H4 (cell line): ENCODE results near the gene OPN3. TPM values are rescaled to one million over a fixed set of nuclear protein-coding genes. Genes with fewer than 3 reads are reported as not detected.

Experiments
- DNase-seq: peaks from one replicate; pipeline ENCODE4 v3.0.0-alpha.2; 2015; ENCODE audit warnings: low spot score
- total RNA-seq: library from RNA; depleted of rRNA; stranded (reverse); fragments of >200 nt; shearing (Covaris generic); gene quantifications from 2 replicates; pipeline ENCODE4 v1.2.3, GENCODE V29; 2014; rRNA removed

OPN3 gene
- total RNA-seq, 1 experiment from 2014 or later, result 59.6 TPM

DNA sequence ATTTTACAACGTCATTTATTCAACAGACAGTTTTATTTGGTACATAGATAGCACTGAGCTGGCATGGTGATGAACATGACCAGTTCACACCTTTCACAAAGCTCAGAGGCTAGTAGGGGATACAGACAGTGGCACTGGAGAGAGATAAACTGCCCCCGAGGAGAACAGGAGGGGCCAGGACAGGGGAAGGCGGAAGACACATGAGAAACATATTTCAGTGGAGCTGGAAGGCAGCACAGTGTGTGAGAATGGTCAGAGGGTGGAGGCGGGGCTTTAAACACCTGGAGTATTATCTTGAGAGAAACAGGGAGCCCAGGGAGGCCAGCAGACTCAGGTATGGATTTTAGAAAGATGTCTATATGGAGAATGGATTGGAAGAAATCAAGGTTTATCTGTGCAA, 49.5 kb downstream of the OPN3 start:
- DNase-seq, result no peak

DNA sequence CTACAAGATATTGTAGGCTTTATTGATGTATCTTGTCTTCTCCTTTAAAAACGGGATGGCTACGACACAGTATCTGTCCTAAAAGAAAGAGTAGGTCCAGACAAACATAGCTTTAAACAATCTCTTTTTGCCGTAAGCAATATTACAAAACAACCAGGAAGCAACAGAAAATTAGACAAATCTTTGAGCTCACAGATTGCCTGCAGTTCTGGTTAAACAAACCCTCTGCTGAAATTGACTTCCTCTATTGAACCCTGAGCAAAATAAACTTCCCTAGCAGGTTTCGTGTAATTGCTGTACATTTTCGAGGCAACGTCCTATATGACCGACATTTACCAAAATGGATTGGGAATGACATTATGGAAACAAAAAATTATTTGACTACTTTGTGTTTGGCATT, 50.6 kb downstream of the OPN3 start:
- DNase-seq, result no peak

DNA sequence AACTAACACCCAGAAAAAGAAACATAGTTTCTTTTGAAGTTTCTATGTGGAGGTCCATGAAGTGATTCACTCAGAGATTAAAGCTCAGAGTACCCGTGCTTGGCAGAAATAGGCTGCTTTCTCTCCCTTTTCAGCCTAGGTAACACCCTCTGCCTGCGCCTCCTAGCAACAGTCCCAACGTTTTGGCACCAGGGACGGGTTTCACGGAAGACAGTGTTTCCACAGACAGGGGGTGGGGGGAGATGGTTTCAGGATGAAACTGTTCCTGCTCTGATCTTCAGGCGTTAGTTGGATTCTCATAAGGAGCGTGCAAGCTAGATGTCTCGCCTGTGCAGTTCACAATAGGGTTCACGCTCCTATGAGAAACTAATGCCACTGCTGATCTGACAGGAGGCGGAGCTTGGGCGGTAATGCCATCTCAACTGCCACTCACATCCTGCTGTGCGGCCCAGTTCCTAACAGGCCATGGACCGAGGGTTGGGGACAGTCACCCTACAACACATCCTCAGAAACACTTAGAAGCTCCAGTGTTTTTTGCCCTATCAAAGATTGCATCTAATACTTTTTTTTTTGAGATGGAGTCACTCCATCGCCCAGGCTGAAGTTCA, 53.2 kb downstream of the OPN3 start:
- DNase-seq, result no peak

DNA sequence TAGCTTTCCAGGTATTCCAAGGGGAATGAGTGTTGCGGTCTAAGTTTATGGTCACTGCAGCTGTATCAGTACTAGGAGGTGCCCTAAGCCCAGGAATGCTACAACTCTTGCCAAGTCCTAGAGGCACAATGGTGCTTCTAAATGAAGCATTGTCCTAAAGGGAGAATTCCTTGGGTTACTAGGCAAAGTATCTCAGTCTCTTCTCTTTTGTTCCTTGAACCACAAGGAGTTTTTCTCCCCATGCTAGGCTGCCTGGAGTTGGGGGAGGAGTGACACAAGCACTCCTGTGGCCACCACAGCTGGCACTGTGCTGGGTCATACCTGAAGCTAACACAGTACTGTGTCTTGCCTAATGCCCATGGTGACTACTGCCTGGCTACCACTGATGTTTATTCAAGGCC, 57.2 kb downstream of the OPN3 start:
- DNase-seq, result no peak

DNA sequence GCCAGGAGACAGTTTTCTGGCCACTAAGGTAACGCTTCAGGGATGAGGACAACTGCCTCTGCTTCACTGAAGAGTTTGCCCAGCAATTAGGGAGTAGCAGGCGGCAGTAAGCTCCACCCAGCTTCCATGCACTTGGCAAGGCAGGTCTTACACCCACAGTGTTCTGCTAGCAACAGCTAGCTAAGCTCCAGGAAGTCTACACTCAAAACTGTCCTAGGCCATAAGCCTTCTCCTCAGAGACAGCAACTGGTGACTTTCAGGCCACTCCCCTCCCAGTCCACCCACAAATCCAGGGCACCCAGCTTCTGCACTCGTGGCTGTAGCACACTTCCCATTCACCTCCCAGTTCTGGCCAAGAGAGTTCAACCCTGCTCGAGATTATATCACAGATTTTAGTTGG, 60.7 kb downstream of the OPN3 start:
- DNase-seq, result no peak

DNA sequence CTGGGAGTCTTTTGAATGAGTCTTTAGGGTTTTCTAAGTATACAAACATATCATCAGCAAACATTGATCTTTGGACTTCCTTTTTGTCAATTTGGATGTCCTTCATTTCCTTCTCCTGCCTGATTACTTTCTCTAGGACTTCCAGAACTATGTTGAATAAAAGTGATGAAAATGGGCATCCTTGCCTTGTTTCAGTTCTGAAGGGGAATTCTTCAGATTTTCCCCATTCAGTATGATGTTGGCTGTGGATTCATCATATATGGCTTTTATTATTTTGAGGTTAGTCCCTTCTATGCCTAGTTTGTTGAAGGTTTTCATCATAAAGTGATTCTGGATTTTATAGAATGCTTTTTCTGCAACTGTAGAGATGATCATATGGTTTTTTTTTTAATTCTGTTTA, 66.0 kb downstream of the OPN3 start:
- DNase-seq, result no peak

DNA sequence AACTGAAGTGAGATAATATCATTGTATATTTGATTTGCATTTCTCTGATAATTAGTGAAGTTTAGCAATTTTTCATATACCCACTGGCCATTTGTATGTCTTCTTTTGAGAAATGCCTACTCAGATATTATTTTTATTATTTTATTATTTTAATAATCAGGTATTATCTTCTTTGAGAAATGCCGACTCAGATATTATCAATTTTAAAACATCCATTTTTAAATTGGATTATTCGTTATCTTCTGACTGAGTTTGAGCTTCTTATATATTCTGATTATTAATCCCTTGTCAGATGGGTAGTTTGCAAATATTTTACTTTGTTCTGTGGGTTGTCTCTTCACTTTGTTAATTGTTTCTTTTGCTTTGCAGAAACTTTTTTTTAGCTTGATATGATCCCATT, 70.3 kb downstream of the OPN3 start:
- DNase-seq, result no peak

DNA sequence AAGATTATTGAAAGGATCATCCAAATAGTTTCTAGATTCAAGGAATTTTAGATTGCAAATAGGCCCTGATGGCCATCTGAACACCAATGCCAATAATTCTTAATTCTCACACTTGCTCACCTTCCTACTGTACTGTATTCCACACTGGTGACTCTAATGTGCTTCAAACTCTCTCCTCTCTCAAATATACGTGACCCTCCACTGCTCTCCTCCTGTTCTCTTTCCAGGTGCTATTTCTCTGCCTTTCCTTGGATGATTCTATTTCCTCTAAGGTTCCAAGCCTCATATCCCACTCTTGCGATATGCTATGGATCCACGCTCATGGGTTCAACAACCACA, 79.4 kb downstream of the OPN3 start:
- DNase-seq, result no peak

DNA sequence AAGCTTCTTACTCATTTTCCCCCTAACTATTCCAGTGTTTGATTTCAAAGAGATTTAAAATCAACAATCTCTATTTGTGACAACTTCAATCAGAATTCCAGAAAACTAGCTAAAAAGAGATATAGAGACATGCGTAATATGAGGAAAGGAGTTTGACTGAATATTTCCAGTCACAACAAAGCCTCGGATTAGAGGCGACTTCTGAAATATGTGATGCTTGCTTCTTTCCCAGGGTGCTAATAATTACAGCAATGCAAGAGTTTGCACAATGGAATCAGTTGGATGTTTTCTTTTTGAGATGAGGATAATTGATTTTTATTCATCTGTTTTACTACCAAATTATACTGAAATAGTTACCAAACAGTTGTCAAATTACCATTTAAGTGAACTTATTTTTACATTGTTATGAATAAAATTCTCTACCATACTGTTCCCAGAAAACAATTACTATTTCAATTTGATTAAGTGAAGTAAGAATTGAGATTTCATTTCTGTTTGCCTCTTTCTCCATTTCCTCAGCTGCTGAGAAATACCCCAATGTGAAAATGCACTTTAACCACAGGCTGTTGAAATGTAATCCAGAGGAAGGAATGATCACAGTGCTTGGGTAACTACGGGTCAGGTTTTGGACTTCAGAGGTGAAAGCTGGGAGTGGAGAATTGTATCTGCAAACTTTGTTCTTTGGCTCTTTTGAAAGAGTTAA, 79.9 kb downstream of the OPN3 start:
- no peak for DNase-seq

DNA sequence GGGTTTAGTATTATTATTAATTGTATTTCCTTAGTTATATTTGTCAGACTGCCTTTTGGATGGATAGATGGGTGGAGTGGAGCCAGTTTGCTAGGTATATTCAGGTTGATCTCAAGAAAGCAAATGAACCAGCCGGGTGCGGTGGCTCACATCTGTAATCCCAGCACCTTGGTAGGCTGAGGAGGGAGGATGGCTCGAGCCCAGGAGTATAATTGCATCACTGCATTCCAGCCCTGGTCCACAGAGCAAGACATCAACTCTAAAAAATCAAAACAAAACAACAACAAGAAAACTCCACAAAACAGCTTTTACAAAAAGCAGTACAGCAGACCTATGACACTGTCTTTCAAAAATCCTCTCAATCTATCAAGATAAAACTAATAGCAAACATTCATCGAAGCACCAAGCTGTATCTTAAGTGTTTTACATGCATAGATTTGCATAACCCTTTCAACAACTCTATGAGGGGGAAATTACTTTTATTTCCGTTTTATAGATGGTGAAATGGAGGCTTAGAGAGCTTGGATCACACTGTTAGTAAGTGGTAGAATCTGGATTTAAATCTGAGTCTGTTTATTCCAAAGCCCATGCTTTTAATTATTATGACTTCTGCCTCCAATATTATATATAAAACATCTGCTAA, 82.5 kb downstream of the OPN3 start:
- no peak for DNase-seq

DNA sequence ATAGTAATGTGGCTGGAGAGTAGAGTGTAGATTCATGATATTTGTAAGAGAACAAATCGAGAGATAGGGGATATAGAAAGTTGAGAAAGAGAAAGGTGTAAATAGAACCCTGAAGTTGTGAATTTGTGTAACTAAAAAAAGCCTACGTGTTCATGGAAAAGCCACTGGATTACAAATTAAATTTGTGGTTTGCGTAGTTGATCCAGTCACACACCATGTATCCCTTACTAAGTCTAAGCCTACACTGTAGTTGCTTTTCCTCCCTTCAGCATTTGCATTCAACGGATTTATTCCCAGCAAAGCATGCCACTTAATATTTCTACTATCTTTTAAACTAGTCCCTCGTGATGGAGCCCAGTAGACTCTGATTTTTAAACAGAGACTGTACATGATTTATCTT, 83.1 kb downstream of the OPN3 start:
- no peak for DNase-seq

DNA sequence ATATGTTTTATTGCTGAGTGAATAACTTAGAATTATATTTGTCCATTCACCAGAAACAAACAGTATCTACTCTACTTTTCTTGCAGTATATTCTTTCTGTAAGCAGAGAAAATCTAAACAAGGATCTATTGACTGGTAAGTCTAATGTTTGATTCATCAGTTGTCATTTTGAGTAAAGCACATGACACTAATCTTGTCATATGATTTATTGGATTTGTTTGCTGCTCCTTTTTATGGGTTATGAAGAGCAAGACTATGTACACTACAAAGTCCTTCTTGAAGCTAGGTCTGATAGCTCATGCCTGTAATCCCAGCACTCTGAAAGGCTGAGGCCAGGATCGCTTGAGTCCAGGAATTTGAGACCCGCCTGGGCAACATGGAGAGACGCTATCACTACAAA, 84.6 kb downstream of the OPN3 start:
- no peak for DNase-seq

DNA sequence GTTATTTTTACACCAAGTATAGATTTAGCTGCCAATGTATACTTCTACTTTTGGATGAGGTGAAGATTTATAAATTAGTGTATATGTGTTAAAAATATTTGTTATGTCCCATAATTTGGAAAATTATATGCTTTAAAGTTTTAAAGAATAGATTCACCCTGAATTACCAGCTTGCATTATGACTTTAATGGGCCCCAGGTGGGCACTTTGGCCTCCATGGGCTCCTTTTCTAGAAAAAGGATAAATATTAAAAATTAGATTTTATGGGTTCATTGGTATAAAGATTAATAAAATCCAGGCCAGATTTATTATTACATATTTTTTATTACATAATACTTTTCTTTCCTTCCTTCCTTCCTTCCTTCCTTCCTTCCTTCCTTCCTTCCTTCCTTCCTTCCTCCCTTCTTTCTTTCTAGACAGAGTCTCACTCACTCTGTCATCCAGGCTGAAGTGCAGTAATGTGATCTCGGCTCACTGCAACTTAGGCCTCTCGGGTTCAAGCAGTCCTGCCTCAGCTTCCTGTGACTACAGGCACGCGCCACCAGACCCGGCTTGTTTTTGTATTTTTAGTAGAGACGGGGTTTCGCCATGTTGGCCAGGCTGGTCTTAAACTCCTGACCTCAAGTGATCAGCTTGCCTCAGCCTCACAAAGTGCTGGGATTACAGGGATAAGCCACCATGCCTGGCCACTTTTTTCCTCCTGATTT, 86.1 kb downstream of the OPN3 start:
- no peak for DNase-seq

DNA sequence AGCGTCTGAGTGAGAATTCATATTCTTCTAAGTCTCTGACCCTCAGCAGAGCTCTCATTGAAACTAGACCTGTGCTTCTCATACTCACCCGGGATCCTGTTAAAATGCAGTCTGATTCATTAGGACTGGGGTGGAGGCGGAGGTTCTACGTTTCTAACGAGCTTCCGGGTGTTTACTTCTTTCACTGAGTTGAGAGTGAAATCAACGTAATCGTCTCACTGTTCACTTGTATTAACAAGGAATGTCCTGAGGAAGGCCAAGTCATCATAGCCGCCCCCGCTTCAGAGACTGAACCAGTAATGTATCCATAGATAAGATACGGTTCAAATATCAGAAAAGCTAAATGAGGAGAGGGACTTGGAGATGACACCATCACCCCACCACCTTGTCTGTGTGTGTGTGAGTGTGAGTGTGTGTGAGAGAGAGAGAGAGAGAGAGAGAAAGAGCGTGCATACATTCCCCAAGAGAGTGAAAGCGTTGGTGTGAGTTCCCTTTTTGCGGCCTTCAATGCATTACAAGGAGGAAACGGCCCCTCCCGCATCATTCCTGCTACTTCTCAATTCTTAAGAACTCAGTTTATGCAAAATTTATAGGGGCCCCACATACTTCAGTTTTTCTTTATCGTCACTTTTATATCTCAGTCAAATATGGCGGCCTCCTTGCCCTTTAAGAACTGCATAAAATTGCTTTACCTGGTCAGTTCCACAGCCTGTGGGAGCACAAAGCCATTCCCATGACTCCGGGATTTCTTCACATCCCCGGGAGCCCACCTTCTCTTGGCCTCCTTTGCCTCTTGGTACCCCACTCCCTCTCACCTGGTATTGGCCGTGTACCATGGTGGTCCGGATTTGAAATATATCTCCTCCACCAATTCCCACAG, 88.2 kb downstream of the OPN3 start:
- no peak for DNase-seq

DNA sequence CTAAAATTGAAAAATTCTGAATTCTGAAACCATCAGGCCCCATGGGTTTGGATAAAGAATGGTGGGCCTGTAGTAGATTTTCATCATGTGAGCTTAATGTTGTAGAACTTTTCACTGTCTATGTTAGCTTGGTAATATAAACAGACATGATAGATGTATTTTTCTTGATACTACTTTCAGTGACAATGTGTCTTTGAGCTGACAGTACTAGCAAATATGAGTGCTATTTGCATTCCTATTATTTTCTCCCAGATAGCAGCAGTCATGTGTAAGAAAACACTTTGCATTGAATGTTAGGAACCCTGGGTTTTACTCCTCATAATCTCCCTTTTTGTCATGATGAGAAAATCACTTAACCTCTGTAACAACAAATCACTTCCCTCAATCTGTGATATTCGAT, 89.9 kb downstream of the OPN3 start:
- DNase-seq, result no peak

DNA sequence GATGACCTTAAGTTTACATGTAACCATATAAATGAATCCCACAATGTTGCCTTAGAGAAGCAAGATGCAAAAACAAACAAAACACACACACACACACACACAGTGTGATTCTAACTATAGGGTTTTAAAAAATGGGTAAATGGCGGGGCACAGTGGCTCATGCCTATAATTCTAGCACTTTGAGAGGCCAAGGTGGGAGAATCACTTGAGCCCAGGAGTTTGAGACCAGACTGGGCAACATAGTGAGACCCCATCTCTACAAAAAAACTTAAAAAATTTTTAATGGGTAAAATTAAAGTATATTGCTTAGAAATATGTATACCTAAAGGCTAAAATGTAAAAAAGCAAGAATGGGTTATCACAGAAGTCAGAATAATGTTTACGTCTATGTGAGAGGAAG, 92.2 kb downstream of the OPN3 start:
- no peak for DNase-seq

Other genes with a start within 250 kb of the OPN3 start
- gene FH, start 120.6 kb downstream of the OPN3 start, total RNA-seq, result 145 and 163 TPM in 2 replicates
- gene KMO, start 108.0 kb downstream of the OPN3 start, total RNA-seq, result 0.12 and 2.6 TPM in 2 replicates
- 6.7 and 8.6 TPM in 2 replicates for gene CHML, start within 50 bp of the OPN3 start, total RNA-seq
- not detected in 2 replicates for gene WDR64, start 11.9 kb upstream of the OPN3 start, total RNA-seq
- gene EXO1, start 207.8 kb upstream of the OPN3 start, total RNA-seq, result 32.4 and 49.1 TPM in 2 replicates